Thoracic aorta (tissue), 2 donors: ENCODE measurements around the gene FBXO44. TPM values are rescaled to one million over a fixed set of nuclear protein-coding genes. Genes with fewer than 3 reads are reported as not detected.

Source experiments
- ATAC-seq: fragments of 150-250 bp; one replicate; pipeline ENCODE4 v1.8.0; 2017; ENCODE audit warnings: low read depth; ENCODE audit not compliant: insufficient number of reproducible peaks, low FRiP score
- DNase-seq: peaks from one replicate; pipeline ENCODE4 v3.0.0-alpha.2; 2020; ENCODE audit warnings: low spot score
- H3K27ac ChIP-seq, 2 donors: fragments of 200-600 bp; sonication (generic); 1 replicate in 1 of 2; 2 replicates in 1 of 2; pipeline ENCODE4 v1.5.1; 2016; ENCODE audit warnings: mild to moderate bottlenecking in 2 of 2, moderate library complexity in 2 of 2
- H3K27me3 ChIP-seq: fragments of 200-600 bp; sonication (generic); replicated peaks from 2 replicates; pipeline ENCODE4 v1.6.0; 2016; ENCODE audit warnings: mild to moderate bottlenecking; ENCODE audit not compliant: insufficient read depth
- H3K36me3 ChIP-seq: fragments of 200-600 bp; sonication (generic); one replicate; pipeline ENCODE4 v1.5.1; 2016
- H3K4me1 ChIP-seq, 2 donors: fragments of 200-600 bp; sonication (generic); 1 replicate in 1 of 2; 2 replicates in 1 of 2; pipeline versions ENCODE4 v1.5.1 to v1.6.0; 2016; ENCODE audit warnings: low read depth in 2 of 2, mild to moderate bottlenecking in 1 of 2; ENCODE audit not compliant: control insufficient read depth in 1 of 2
- H3K4me3 ChIP-seq: fragments of 200-600 bp; sonication (generic); 2 replicates; pipeline ENCODE4 v1.5.1; 2016; ENCODE audit warnings: mild to moderate bottlenecking
- H3K9me3 ChIP-seq: fragments of 200-600 bp; sonication (generic); 2 replicates; pipeline ENCODE4 v1.5.1; 2016
- CTCF ChIP-seq: fragments of 200-600 bp; sonication (generic); IDR thresholded peaks from one replicate; pipeline ENCODE4 v1.5.1; 2019; ENCODE audit warnings: antibody characterized with exemption
- total RNA-seq, 2 donors: library from RNA; depleted of rRNA; stranded (reverse); fragments of >200 nt; gene quantifications; one replicate each; pipeline versions ENCODE4 v1.1.0 to v1.2.3, GENCODE V29; 2016

The FBXO44 gene
- total RNA-seq, 2 donors from 2014 or later, result 21.9 to 35.2 TPM

GRCh38 chr1:11620405-11620804 lies 34.3 kb upstream of the FBXO44 start:
- Histone ChIP-seq H3K9me3 (no peaks in the 10 kb centered on the region), H3K27me3 (no peaks in the 10 kb centered on the region), H3K36me3 (no peaks in the 10 kb centered on the region), H3K27ac (no peak overlapping the region), H3K4me1 (no peaks in the 10 kb centered on the region), H3K4me3 (no peak overlapping the region)
- no peak for ATAC-seq
- no peak for DNase-seq
- no peak for TF ChIP-seq CTCF

- Histone ChIP-seq H3K27me3 (no peaks in the 10 kb centered on the region), H3K4me3 (no peak overlapping the region), H3K27ac (no peak overlapping the region), H3K9me3 (no peaks in the 10 kb centered on the region), H3K4me1 (no peaks in the 10 kb centered on the region), H3K36me3 (no peaks in the 10 kb centered on the region)
- DNase-seq, result no peak
- no peak for TF ChIP-seq CTCF
- no peak for ATAC-seq
These were observed 33.8 kb upstream of the FBXO44 start for GRCh38 chr1:11620924-11621323.

- TF ChIP-seq CTCF, result no peak
- Histone ChIP-seq H3K27ac (no peak overlapping the region), H3K9me3 (no peaks in the 10 kb centered on the region), H3K36me3 (no peaks in the 10 kb centered on the region), H3K4me3 (no peak overlapping the region), H3K27me3 (no peaks in the 10 kb centered on the region), H3K4me1 (no peaks in the 10 kb centered on the region)
- no peak for ATAC-seq
- DNase-seq, result no peak
These were observed 32.3 kb upstream of the FBXO44 start for GRCh38 chr1:11622398-11622797.

- H3K36me3 ChIP-seq, result no peaks in the 10 kb centered on the region
- H3K4me3 ChIP-seq, result no peak overlapping the region
- TF ChIP-seq CTCF, result no peak
- H3K27me3 ChIP-seq, result no peaks in the 10 kb centered on the region
- no peak for ATAC-seq
- no peaks in the 10 kb centered on the region for H3K9me3 ChIP-seq
- no peaks in the 10 kb centered on the region for H3K4me1 ChIP-seq
- H3K27ac ChIP-seq, result no peak overlapping the region
- DNase-seq, result no peak
These were observed 31.0 kb upstream of the FBXO44 start for GRCh38 chr1:11623702-11624101.

GRCh38 chr1:11626551-11626950 lies 28.1 kb upstream of the FBXO44 start:
- no peaks in the 10 kb centered on the region for H3K36me3 ChIP-seq
- no peak for TF ChIP-seq CTCF
- no peaks in the 10 kb centered on the region for H3K4me1 ChIP-seq
- no peak for DNase-seq
- H3K27me3 ChIP-seq, result no peaks in the 10 kb centered on the region
- no peak overlapping the region for H3K4me3 ChIP-seq
- no peaks in the 10 kb centered on the region for H3K9me3 ChIP-seq
- no peak overlapping the region for H3K27ac ChIP-seq
- ATAC-seq, result no peak
